EH (cell line): Measurements from ENCODE around the gene PI16.
"Not testable (repeated sequence)": the region's sequence is repeated elsewhere in the genome, so short reads cannot be mapped to it uniquely, and the experiment has no call there.

Experiments
- DNase-seq: peaks from one replicate; pipeline ENCODE4 v3.0.0-alpha.2; 2015; ENCODE audit warnings: low read depth

The PI16 gene

GRCh38 chr6:36975231-36976006, 20.9 kb downstream of the PI16 start:
- DNase-seq: no peak

GRCh38 chr6:36976007-36976264, 21.4 kb downstream of the PI16 start:
- DNase-seq: no peak

- no peak for DNase-seq
Measured at GRCh38 chr6:36976509-36976908, 22.0 kb downstream of the PI16 start.

- DNase-seq: no peak
Measured at GRCh38 chr6:36976931-36977330, 22.4 kb downstream of the PI16 start.

- DNase-seq: no peak
Measured at GRCh38 chr6:36977470-36977941, 23.0 kb downstream of the PI16 start.

- DNase-seq: no peak
Measured at GRCh38 chr6:36978421-36979346, 24.1 kb downstream of the PI16 start.

- peak; percentile 68 for DNase-seq
Measured at GRCh38 chr6:36979347-36979742, 24.8 kb downstream of the PI16 start.

- no peak for DNase-seq
Measured at GRCh38 chr6:36980129-36980528, 25.6 kb downstream of the PI16 start.

- no peak for DNase-seq
Measured at GRCh38 chr6:36980876-36981619, 26.5 kb downstream of the PI16 start.

GRCh38 chr6:36983538-36983937, 29.0 kb downstream of the PI16 start:
- no peak for DNase-seq

GRCh38 chr6:36984581-36985416, 30.3 kb downstream of the PI16 start:
- peak; percentile 88 for DNase-seq

- DNase-seq: no peak
Measured at GRCh38 chr6:36985417-36985807, 30.9 kb downstream of the PI16 start.

GRCh38 chr6:36985808-36986703, 31.5 kb downstream of the PI16 start, which contains the start of gene MTCH1:
Gene MTCH1 (minus strand): TSS chr6:36986196. CDS start chr6:36986173, 23 bp downstream.
- DNase-seq: peak; percentile 93

- no peak for DNase-seq
Measured at GRCh38 chr6:36986704-36987047, 32.1 kb downstream of the PI16 start.

- DNase-seq: no peak
Measured at GRCh38 chr6:36989264-36989663, 34.7 kb downstream of the PI16 start.

GRCh38 chr6:36990401-36990800, 35.9 kb downstream of the PI16 start:
- DNase-seq: not testable (repeated sequence)

- DNase-seq: no peak
Measured at GRCh38 chr6:36997811-36998722, 43.5 kb downstream of the PI16 start.

- no peak for DNase-seq
Measured at GRCh38 chr6:36998723-36999038, 44.1 kb downstream of the PI16 start.

- DNase-seq: no peak
Measured at GRCh38 chr6:36999061-36999750, 44.7 kb downstream of the PI16 start.
